ENCODE measurements around the gene BAG5. TPM values are rescaled to one million over a fixed set of nuclear protein-coding genes. Genes with fewer than 3 reads are reported as not detected.

Gene BAG5
- total and polyA plus RNA-seq, 2 of the 8 experiments (the other 6 are each of a cell fraction or from before 2014, with no cell fraction given), result 7.4 to 29.5 TPM

- H3K4ac ChIP-seq (replicated peaks; ENCODE audit: insufficient read length, low read depth, low read length), result no peak overlapping the region
- no peak overlapping the region for H2BK120ac ChIP-seq (replicated peaks; ENCODE audit: low read depth, low read length)
- no peaks in the 10 kb centered on the region for H3K27me3 ChIP-seq (replicated peaks in 1 of 4; ENCODE audit: control insufficient read depth in 3 of 4, extremely low read depth in 1 of 4, insufficient read depth in 3 of 4, low read length in 3 of 4)
- no peak overlapping the region for H2AFZ ChIP-seq (ENCODE audit: low read length)
- H3K79me2 ChIP-seq (ENCODE audit: control insufficient read depth in 1 of 2, insufficient read depth in 2 of 2, low read length in 2 of 2), result no peaks in the 10 kb centered on the region
- no peak overlapping the region for H2BK20ac ChIP-seq (ENCODE audit: low read length)
- no peak overlapping the region for H3K18ac ChIP-seq (ENCODE audit: extremely low read depth, low read length)
- H3K4me1 ChIP-seq (replicated peaks in 1 of 4; ENCODE audit: control insufficient read depth in 3 of 4, insufficient read depth in 4 of 4, low read length in 3 of 4), result no peaks in the 10 kb centered on the region
- CTCF ChIA-PET (ENCODE audit: partially characterized antibody), result interaction anchor here (0.6 to 31.3 kb wide), 6 partner anchors 8 to 829 kb away, joined by 3 to 921 read pairs (median 23); partner anchors contain the start of gene TRMT61A
- H3K79me1 ChIP-seq (ENCODE audit: low read depth, low read length), result no peaks in the 10 kb centered on the region
- no peaks in the 10 kb centered on the region for H4K20me1 ChIP-seq (replicated peaks in 1 of 2; ENCODE audit: control insufficient read depth in 1 of 2, insufficient read depth in 2 of 2, low read length in 2 of 2)
- no peak overlapping the region for H3K9ac ChIP-seq (replicated peaks in 1 of 4; ENCODE audit: extremely low read depth in 1 of 4, low read depth in 3 of 4, low read length in 3 of 4)
- H3K27ac ChIP-seq (ENCODE audit: low read depth, low read length), result no peak overlapping the region
- H2BK5ac ChIP-seq (ENCODE audit: low read depth, low read length), result no peak overlapping the region
- 89% methylated on average over 16 of the region's 16 CpGs; no CpG with 5 or more reads in 1 of the 2 experiments for WGBS, 2 experiments (ENCODE audit: extremely low coverage in 1 of 2, insufficient coverage in 1 of 2, insufficient read length in 1 of 2, insufficient replicate concordance in 2 of 2, low coverage in 1 of 2, low lambda C conversion rate in 2 of 2, missing lambda C conversion rate in 1 of 2)
- no peak overlapping the region for H2BK12ac ChIP-seq (ENCODE audit: low read depth, low read length)
- H4K5ac ChIP-seq (ENCODE audit: insufficient read length, low read depth, low read length), result no peak overlapping the region
- no peak overlapping the region for H4K91ac ChIP-seq (replicated peaks; ENCODE audit: insufficient read length, low read length)
- no peak overlapping the region for H3K23ac ChIP-seq (ENCODE audit: insufficient read length)
- no peak for DNase-seq (ENCODE audit: low read depth in 1 of 2, low spot score in 2 of 2)
- H3K23me2 ChIP-seq (ENCODE audit: low read depth, low read length), result no peaks in the 10 kb centered on the region
- H3K14ac ChIP-seq (ENCODE audit: insufficient read length), result no peak overlapping the region
- H3K56ac ChIP-seq (replicated peaks; ENCODE audit: insufficient read length, low read depth, low read length), result no peak overlapping the region
- POLR2A ChIA-PET (ENCODE audit: partially characterized antibody), result interaction anchor here (1.1 to 5.8 kb wide), 5 partner anchors 12 to 403 kb away, joined by 3 to 76 read pairs (median 4); partner anchors contain the start of genes BAG5 and CKB
- H4K8ac ChIP-seq (ENCODE audit: extremely low read depth, insufficient read depth, low read length), result no peak overlapping the region
- no peak overlapping the region for H3K4me3 ChIP-seq (ENCODE audit: extremely low read depth in 1 of 4, insufficient read depth in 2 of 4, low read depth in 3 of 4, low read length in 4 of 4)
- no peak overlapping the region for H3K4me2 ChIP-seq (ENCODE audit: insufficient read depth in 1 of 2, low read depth in 2 of 2, low read length in 2 of 2)
- H3K9me3 ChIP-seq (ENCODE audit: insufficient read depth in 2 of 2, low read depth in 1 of 2, low read length in 1 of 2), result no peaks in the 10 kb centered on the region
- FAIRE-seq, result no peak
- no peak overlapping the region for H2BK15ac ChIP-seq (ENCODE audit: low read length)
- H3K36me3 ChIP-seq (ENCODE audit: control insufficient read depth in 2 of 4, insufficient read depth in 4 of 4, low read length in 3 of 4), result peaks cover 7 to 31% (median 12%) of the 10 kb centered on the region in 4 experiments; a peak in 7 of 8 replicates
- no peak overlapping the region for H2AK5ac ChIP-seq (ENCODE audit: low read depth, low read length)
- TF ChIP-seq RBBP5 (IDR thresholded peaks at IDR 0.05; ENCODE audit: borderline replicate concordance, low read depth, low read length) (no peak), KDM4A (IDR thresholded peaks at IDR 0.05; ENCODE audit: low read depth, low read length, severe bottlenecking) (no peak), GTF2F1 (IDR thresholded peaks at IDR 0.05; ENCODE audit: borderline replicate concordance, low read depth, low read length) (no peak), POLR2AphosphoS5 (IDR thresholded peaks at IDR 0.05; ENCODE audit: low read depth, low read length) (no peak), BRCA1 (IDR thresholded peaks at IDR 0.05; ENCODE audit: low read depth, low read length) (no peak), TAF7 (optimal IDR thresholded peaks at IDR 0.05; ENCODE audit: borderline replicate concordance, low read depth, low read length) (no peak), CHD1 (IDR thresholded peaks at IDR 0.05; ENCODE audit: low read depth, low read length) (no peak), ATF2 (IDR thresholded peaks at IDR 0.05; ENCODE audit: low read length) (no peak), SUZ12 (IDR thresholded peaks at IDR 0.05; ENCODE audit: low read length) (no peak), TAF1 (IDR thresholded peaks at IDR 0.05; ENCODE audit: low read depth, low read length) (no peak), SP2 (IDR thresholded peaks at IDR 0.05; ENCODE audit: low read length) (no peak)
Measured at GRCh38 chr14:103508521-103509329, 53.7 kb downstream of the BAG5 start.

Data from H1 (cell line).